Mononuclear cell (primary cell): ENCODE measurements around the gene ATP8B1. TPM values are rescaled to one million over a fixed set of nuclear protein-coding genes. Genes with fewer than 3 reads are reported as not detected.

Experiments
- H3K27me3 ChIP-seq: 2 replicates; pipeline ENCODE4 v1.6.0; 2011; ENCODE audit warnings: low read length, control low read depth; ENCODE audit not compliant: insufficient read depth
- H3K4me1 ChIP-seq: 2 replicates; pipeline ENCODE4 v1.5.1; 2011; ENCODE audit warnings: mild to moderate bottlenecking, low read length, control low read depth; ENCODE audit not compliant: insufficient read depth
- H3K4me3 ChIP-seq: 2 replicates; pipeline ENCODE4 v1.5.1; 2011; ENCODE audit warnings: mild to moderate bottlenecking, low read length, moderate library complexity
- H3K9me3 ChIP-seq: 2 replicates; pipeline ENCODE4 v1.5.1; 2011; ENCODE audit warnings: low read depth, mild to moderate bottlenecking, control low read depth, low read length
- total RNA-seq: library from RNA; depleted of rRNA; stranded (reverse); fragments of >200 nt; gene quantifications from one replicate; pipeline ENCODE4 v1.2.3, GENCODE V29; 2012

Gene ATP8B1
- total RNA-seq, 1 donor: not detected

DNA sequence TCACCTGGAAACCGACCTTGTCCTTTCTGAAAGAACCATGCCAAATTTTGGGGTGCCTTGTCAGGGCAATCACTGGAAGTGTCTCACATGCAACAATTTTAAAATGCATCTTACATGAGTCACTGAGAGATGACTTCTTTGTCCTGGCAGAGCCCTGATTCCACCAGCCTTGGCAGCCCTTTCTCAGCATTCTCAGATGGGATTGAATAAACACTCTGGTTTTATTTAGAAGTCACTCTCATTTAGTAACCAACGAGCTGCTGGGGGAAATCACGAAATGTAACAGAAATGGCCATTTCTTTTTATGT lies 3.8 kb upstream of the ATP8B1 start:
- Histone ChIP-seq H3K4me1 (peaks cover 16% of the 10 kb centered on the region), H3K4me3 (no peak overlapping the region), H3K27me3 (peaks cover 34% of the 10 kb centered on the region)

DNA sequence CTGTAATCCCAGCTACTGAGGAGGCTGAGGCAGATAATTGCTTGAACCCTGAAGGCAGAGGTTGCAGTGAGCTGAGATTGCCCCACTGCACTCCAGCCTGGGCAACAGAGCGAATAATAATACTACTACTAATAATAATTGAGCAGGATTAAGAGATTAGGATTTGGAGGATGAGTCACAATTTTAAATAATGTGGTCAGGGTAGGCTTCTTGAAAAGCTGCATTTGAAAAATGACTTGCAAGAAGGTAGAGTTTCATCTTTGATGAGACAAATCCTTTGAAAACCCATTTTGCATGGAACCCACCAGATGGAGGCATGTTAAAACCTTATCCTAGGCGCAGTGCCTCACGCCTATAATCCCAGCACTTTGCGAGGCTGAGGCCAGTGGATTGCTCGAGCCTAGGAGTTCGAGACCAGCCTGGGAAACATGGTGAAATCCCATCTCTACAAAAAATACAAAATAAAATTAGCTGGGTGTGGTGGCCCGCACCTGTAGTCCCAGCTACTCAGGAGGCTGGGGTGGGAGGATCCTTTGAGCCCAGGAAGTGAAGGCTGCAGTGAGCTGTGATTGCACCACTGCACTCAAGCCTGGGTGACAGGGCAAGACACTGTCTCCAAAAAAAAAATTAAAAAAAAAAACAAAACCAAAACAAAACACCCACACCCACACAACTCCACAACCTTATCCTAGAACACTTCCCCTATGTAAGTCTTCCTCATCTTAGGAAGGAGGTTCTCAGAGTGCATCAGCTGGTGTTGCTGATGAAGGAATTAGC lies 3.3 kb upstream of the ATP8B1 start:
- no peak overlapping the region for H3K4me3 ChIP-seq
- H3K27me3 ChIP-seq: peaks cover 40% of the 10 kb centered on the region
- peaks cover 21% of the 10 kb centered on the region for H3K4me1 ChIP-seq
- H3K9me3 ChIP-seq: no peaks in the 10 kb centered on the region

More for the DNA sequence above, 3.8 kb upstream of the ATP8B1 start:
- no peaks in the 10 kb centered on the region for H3K9me3 ChIP-seq

DNA sequence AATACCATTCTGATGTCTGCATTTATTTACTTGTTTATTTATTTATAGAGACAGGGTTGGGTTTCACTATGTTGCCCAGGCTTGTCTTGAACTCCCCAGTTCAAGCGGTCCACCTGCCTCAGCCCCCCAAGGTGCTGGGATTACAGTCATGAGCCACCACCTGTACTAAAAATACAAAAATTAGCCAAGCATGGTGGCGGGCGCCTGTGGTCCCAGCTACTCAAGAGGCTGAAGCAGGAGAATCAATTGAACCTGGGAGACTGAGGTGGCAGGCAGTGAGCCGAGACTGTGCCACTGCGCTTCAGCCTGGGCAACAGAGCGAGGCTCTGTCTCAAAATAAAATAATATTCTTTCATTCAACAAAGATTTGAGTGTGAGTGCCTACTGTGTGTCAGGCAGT lies 2.0 kb upstream of the ATP8B1 start:
- peaks cover 52% of the 10 kb centered on the region for H3K27me3 ChIP-seq
- no peak overlapping the region for H3K4me3 ChIP-seq
- H3K4me1 ChIP-seq: peaks cover 22% of the 10 kb centered on the region
- H3K9me3 ChIP-seq: no peaks in the 10 kb centered on the region

DNA sequence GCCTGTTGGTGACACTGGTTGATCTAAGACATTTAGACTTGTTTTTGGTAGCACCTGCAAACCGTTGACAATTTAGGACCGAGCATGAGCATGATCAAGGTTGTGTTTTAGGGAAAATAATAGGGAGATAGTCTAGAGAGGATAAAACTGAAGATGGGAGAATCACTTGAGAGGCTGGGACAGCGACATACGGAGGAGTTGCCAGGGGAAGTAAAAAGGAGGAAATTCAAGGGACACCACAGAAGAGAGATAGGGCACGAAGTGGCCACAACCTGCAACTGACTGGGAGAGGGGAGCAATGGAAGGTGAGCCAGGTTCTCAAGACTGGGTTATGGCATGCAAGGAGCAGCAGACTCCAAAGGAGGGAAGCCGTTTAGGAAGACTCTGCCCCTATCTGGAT lies 1.4 kb upstream of the ATP8B1 start:
- Histone ChIP-seq H3K4me1 (peaks cover 22% of the 10 kb centered on the region), H3K4me3 (no peak overlapping the region), H3K9me3 (no peaks in the 10 kb centered on the region), H3K27me3 (peaks cover 58% of the 10 kb centered on the region)

DNA sequence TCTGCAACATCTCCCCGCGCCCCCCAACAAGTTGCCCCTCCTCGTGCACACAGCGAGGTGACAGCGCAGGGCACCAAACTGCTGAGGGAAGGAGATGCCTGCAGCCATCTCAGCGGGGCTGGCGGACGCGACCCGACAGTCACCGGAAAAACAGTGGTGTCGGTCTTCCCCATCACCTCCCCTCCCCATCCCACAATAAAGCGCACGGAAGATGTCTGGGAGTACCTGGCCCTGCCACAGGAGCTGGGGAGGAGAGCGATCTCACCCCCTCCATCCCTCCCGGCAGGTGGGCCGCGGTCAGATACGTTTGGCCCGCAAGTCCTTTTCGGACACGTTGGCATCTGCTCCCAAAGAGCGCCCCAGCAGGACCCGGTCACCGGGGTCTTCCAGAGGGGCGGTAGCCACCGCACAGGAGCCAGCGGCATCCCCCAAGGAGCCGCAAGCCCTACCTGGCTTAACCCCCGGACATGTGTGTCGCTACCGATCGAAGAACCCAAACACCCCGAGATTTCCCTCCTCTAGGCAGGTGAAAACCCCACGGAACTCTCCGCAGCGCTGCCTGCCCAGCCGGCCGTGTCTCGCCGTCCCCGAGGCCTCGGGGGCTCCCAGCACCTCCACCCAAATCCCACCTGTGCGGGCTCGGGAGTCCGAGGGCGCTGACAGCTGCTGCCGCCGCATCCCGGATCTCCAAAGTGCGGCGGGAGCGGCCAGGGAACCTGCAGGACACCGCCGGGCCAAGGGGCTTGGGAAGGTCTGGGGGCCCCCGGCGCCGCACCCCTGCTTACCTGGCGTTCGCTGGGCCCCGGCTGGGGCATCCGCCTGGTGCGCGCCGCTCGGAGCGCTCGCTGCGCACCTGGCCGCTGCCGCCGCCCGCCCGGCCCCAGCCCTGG lies 657 bp downstream of the ATP8B1 start:
- Histone ChIP-seq H3K4me1 (peaks cover 22% of the 10 kb centered on the region), H3K4me3 (no peak overlapping the region), H3K27me3 (peaks cover 60% of the 10 kb centered on the region), H3K9me3 (no peaks in the 10 kb centered on the region)

DNA sequence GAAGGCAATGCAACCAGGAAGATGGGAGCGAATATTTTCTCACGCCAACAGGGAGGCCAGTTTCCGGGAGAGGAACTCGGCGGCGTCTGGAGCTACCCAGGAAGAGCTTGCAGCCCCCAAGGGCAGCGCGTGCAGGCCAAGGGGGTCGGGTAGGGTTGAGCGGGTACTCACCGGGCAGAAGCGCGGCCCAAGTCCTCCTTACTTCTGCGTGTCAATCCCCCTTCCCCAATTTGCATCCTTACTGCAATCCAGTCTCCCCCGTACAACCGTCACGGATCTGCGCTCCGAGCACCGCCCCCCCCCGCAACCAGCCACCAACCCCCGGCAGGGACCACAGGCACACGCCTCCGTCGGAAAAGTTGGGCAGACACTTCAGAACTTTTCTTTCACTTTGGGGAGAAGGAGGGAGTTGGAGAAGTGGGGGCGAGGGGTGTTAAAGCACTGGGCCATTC lies 1.3 kb downstream of the ATP8B1 start:
- H3K27me3 ChIP-seq: peaks cover 60% of the 10 kb centered on the region
- no peaks in the 10 kb centered on the region for H3K9me3 ChIP-seq
- H3K4me1 ChIP-seq: peaks cover 22% of the 10 kb centered on the region
- H3K4me3 ChIP-seq: no peak overlapping the region

DNA sequence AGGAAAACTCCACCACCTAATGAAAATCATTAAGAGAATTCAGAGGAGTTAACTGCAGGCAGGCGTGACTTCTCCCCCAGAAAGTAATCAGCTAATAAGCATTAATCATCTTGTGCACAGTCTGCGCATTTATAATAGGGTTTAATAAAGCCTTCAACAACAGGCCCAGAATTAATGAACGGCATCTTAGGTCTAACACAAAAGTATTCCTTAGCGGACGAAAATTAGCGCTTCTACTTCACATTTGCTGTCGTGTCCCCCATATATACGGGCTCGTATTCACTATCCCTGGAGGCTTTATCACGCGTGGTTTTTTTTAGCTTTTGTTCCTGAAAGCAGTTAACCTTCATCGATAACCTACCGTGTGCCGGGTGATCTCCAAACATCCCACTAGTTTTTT lies 1.8 kb downstream of the ATP8B1 start:
- Histone ChIP-seq H3K4me3 (no peak overlapping the region), H3K4me1 (peaks cover 22% of the 10 kb centered on the region), H3K27me3 (peaks cover 60% of the 10 kb centered on the region), H3K9me3 (no peaks in the 10 kb centered on the region)

DNA sequence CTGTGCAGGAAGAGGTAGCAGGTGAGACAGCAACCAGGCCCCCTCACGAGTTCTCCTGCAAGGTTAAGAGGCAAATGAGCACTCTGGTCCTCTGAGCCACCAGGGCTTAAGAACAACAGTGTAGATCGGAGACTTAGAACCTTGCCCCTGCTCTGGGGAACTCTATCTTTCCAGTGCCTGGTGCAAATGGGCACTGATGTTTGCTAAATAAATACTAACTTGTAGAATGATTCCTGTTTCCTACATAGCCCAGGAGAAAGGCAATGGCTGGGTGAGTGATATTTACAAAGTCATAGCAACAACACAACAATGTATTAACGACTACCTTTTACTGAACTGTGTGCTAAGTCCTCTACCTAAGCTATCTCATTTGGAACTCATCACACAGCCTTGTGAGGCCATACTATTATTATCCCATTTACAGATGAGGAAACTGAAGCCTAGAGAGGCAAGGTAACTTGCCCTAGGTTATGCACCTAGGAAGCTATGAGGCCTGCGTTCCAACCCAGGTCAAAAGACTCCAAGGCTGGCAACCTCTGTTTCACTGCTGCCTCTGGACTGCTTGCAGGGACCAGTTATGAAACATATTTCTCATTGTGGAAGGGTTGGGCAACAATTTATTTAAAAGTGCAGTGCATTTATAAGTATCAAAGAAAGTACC lies 4.3 kb downstream of the ATP8B1 start:
- peaks cover 22% of the 10 kb centered on the region for H3K4me1 ChIP-seq
- H3K9me3 ChIP-seq: no peaks in the 10 kb centered on the region
- H3K4me3 ChIP-seq: no peak overlapping the region
- peaks cover 41% of the 10 kb centered on the region for H3K27me3 ChIP-seq

DNA sequence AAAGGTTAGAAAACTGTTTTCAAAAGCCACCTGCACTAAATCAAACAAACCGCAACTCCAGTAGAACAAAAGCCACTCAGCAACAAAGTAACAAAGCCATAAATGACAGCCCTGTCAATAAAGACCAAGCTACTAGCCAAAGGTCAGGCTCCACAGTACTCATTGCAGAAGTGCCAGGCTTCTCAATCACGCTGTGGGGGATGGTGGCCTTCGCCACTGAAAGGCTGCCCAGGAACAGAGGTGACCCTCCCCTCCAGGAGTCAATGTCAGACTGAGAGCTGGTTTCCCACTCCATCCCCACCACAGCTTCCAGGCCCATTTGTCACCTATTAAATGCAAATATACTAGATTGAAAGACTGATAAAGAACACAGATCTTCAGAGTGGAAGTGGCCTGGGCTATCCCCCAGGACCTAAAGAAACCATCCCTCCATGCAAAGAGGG lies 5.9 kb downstream of the ATP8B1 start:
- no peaks in the 10 kb centered on the region for H3K9me3 ChIP-seq
- H3K27me3 ChIP-seq: peaks cover 29% of the 10 kb centered on the region
- peaks cover 9% of the 10 kb centered on the region for H3K4me1 ChIP-seq
- H3K4me3 ChIP-seq: no peak overlapping the region

DNA sequence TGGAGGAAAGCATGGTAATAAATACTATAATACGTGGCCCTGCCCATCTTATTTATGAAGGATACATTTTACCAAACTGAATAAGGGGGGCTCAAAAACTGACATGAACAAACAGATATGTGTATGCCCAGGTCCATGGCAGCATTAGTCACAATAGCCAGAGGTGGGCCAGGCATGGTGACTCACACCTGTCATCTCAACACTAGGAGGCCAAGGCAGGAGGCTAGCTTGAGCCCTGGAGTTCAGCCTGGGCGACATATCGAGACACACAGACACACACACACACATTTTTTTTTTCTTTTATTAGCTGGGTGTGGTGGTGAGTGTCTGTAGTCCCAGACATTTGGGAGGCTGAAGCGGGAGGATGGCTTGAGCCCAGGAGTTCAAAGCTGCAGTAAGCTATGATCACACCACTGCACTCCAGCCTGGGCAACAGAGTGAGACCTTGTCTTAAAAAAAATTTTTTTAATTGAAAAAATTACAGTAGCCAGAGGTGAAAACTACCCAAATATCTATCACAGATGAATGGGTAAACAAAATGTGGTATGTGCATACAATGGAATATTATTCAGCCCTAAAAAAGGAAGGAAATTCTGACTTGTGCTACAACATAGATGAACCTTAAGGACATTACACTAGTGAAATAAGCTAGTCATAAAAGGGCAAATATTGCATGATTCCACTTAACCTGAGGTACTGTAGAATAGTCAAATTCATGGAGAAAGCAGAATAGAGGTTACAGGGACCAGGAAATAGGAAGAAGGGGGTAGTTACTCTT lies 8.0 kb downstream of the ATP8B1 start:
- Histone ChIP-seq H3K9me3 (no peaks in the 10 kb centered on the region), H3K27me3 (peaks cover 8% of the 10 kb centered on the region), H3K4me3 (no peak overlapping the region), H3K4me1 (no peaks in the 10 kb centered on the region)

DNA sequence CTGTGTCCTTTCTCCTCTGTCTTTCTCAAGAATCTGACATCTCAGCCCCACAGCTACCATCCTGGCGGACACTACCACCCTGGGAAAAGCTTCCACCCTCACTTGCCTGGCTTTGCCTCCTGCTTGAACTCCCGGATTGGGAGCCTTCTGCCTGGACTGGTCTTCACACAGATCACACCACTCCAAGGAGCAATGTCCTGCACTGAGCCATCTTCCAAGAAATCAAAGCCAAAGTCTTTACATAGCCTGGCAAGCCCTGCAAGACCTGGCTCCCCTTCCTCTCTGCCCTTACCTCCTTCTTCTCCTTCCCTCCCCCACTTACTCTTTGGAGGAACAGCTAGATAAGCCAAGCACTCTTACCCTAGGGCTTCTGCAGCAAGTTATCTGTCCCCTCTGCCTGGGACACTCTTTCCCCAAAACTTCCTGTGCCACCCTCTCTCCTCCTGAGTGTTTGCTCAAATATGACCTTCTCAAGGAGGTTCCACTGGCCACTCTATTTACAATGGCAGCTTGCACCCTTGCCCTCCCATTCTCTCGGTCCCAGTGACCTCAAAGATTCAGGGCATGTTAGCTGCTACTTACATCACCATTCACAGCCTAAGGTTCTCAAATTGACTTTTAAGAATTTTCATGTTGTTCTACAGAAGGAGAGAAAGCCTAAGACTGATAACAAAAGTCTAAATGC lies 9.7 kb downstream of the ATP8B1 start:
- Histone ChIP-seq H3K4me1 (no peaks in the 10 kb centered on the region), H3K9me3 (no peaks in the 10 kb centered on the region), H3K27me3 (no peaks in the 10 kb centered on the region), H3K4me3 (no peak overlapping the region)

DNA sequence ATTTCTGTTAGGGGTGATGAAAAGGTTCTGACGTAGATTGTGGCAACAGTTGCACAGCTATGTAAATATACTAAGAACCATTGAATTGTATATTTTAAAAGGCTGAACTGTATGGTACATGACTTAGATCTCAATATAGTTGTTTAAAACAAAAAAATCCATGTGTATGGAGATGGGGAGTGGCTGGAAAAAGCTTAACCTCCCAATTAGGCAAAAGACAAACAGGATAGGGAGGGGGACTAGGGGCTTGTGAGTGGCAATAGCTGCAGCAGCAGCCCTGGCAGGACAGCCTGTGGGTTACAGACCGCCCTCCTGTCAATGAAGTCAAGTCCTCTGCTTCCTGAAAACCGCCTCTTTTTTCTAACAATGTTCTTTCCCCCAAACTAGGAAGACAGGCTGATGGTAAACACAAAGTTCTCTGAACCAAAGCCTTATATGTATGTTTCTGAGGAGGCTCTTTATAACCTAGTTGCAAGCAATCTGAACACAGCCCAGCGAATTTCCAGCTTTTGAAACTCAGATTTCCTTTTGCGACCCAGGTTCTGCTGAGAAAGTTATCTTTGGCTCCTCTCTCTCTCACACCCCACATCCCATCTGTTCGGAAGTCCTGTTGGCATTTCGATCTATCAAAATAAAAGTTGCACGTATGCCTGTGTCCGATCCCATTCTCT lies 10.3 kb downstream of the ATP8B1 start:
- Histone ChIP-seq H3K27me3 (no peaks in the 10 kb centered on the region), H3K4me1 (no peaks in the 10 kb centered on the region), H3K9me3 (no peaks in the 10 kb centered on the region), H3K4me3 (no peak overlapping the region)

DNA sequence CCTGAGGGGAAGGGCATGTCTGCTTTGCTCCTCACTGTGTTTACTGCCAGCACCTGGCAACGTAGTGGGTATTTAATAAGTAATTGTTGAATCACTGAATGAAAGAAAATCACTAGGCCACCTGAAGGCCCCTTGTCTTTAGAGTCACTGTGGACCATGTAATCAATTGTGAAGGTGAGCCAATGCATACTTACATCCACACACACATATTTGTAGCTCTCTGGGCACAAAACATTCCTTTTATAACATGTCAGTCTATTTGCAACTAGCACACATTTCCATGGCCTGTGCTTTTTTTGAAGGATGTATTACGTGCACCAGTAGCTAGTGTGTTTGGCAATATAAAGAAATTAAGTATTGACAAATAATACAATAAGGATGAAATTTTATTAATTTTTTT lies 11.2 kb downstream of the ATP8B1 start:
- Histone ChIP-seq H3K9me3 (no peaks in the 10 kb centered on the region), H3K27me3 (no peaks in the 10 kb centered on the region), H3K4me1 (no peaks in the 10 kb centered on the region), H3K4me3 (no peak overlapping the region)

DNA sequence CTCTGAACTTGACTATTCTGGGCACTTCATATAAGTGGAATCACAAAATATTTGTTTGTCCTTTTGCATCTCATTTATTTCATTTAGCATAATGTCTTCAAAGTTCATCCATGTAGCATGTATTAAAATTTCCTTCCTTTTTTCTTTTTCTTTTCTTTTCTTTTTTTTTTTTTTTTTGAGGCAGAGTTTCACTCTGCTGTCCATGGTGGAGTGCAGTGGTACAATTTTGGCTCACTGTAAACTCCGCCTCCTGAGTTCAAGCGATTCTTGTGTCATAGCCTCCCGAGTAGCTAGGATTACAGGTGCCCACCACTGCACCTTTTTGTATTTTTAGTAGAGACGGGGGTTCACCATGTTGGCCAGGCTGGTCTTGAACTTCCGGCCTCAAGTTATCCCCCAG lies 11.9 kb downstream of the ATP8B1 start:
- Histone ChIP-seq H3K4me3 (no peak overlapping the region), H3K4me1 (no peaks in the 10 kb centered on the region), H3K9me3 (no peaks in the 10 kb centered on the region), H3K27me3 (no peaks in the 10 kb centered on the region)
